ENCODE measurements around the gene UBQLN1. TPM values are rescaled to one million over a fixed set of nuclear protein-coding genes. Genes with fewer than 3 reads are reported as not detected.
"Not testable (repeated sequence)": the region's sequence is repeated elsewhere in the genome, so short reads cannot be mapped to it uniquely, and the experiment has no call there.

The UBQLN1 gene
- total RNA-seq, 2 experiments from 2014 or later = 109 to 112 TPM

DNA sequence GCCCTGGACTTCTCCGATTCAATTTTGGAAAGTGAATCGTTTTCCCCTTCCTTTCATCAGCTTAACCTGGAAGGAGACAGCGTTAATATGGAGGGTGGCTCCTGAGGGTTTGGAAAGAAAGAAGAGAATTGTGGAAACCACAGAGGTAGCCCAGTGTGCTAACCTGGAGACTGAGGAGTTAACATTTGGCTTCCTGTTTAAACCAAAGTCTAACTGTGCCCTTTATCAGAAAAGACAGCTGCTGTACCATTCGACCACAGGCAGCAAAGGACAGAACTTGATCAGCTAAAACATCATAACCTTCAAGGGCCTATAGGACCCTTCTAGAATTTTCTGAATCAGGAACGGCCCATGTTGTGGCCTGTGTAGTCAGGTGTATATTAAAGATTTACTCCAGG, 84.1 kb downstream of the UBQLN1 start:
- Mint-ChIP-seq H3K27ac (peak overlapping the region; percentile 92), H3K9me3 (no peaks in the 10 kb centered on the region), H3K4me1 (peaks cover 35% of the 10 kb centered on the region), H3K27me3 (peaks cover 2% of the 10 kb centered on the region), H3K4me3 (peak overlapping the region; percentile 85), H3K36me3 (ENCODE audit: low read depth) (peaks cover 21% of the 10 kb centered on the region)
- POLR2A ChIA-PET = interaction anchor here (0.6 to 3.3 kb wide), 17 partner anchors 9 to 357 kb away, joined by 3 to 79 read pairs (median 3); partner anchors contain the start of genes HNRNPK, KIF27, RMI1 and UBQLN1
- DNase-seq = peak; percentile 22
- CTCF ChIA-PET = interaction anchor here (0.8 to 3.3 kb wide), 8 partner anchors 15 to 297 kb away, joined by 4 to 18 read pairs (median 6); partner anchors contain the start of genes KIF27 and UBQLN1

DNA sequence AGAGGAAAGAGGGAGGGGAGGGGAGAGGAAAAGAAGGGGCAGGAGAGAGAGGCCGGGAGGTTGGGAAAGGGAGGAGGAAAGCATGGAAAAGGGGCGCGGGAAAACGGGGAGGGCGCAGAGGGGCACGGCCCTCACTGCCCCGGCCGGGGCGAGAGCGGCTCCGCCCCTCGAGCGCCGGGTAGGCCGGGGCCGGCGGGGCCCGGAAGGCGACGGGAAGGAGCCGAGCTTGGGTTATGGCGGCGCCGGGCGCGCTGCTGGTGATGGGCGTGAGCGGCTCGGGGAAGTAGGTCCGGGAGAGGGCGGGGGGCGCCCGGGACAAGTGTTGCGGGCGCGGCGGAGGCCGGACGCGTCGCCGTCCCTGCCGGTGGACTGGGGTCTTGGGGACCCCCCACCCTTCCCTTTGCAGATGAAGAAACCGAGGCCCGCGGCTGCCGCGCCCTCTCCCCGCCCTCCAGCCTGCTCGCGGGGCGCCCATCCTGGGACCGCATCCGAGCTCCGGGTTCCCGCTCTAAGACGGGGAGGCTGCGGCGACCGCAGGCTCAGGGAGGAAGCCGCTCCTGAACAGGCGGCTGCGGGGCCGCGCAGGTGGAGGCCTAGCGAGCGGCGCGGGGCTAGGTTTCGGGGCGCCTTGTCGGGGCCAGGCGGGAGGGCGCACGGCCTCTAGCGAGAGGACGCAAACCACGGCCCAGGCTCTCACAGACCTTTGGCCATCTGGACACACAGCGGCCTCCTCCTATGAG, 84.6 kb downstream of the UBQLN1 start, which contains the start of gene IDNK:
TSS of gene IDNK (plus strand) at position 205 of the 740 bp plus-strand sequence. CDS start at position 234, 29 bp downstream.
- ChIA-PET CTCF (interaction anchor here (0.8 to 3.3 kb wide), 7 partner anchors 15 to 298 kb away, joined by 3 to 18 read pairs (median 7); partner anchors contain the start of genes KIF27 and UBQLN1), POLR2A (interaction anchor here (0.8 to 3.3 kb wide), 16 partner anchors 10 to 357 kb away, joined by 3 to 79 read pairs (median 4); partner anchors contain the start of genes HNRNPK, KIF27, RMI1 and UBQLN1)
- DNase-seq = peak; percentile 71
- Mint-ChIP-seq H3K27me3 (peaks cover 2% of the 10 kb centered on the region), H3K9me3 (no peaks in the 10 kb centered on the region), H3K36me3 (ENCODE audit: low read depth) (peaks cover 20% of the 10 kb centered on the region), H3K4me3 (peak within 1 kb of the TSS; percentile 85), H3K4me1 (peaks cover 35% of the 10 kb centered on the region), H3K27ac (peak within 1 kb of the TSS; percentile 92)

DNA sequence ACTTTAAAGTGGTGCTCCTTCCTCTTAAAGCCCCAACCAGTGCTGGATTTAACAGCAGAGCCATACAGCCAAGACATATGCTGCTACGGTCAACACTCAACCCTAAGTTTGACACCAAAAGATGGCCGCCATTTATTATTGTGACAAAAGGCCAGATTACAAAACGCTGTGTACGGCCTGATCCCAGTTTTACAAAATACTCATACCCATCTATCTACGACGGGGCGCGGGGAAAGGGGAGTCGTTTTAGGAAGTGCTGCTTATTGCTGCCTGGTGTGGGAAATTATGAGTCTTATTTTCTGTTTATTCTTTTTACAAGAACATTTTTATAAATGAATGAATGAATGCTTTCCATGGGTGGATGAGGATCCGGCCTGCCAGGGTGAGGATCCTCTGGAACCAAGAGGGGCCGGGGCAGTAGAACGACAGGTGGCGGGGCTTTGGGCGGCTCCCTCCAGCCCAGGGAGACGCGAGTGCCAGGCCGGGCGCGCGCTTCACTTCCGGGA, 85.3 kb downstream of the UBQLN1 start:
- POLR2A ChIA-PET = interaction anchor here (1.1 to 3.3 kb wide), 7 partner anchors 14 to 299 kb away, joined by 3 to 79 read pairs (median 10); partner anchors contain the start of genes KIF27 and UBQLN1
- H3K27me3 Mint-ChIP-seq = peaks cover 2% of the 10 kb centered on the region
- H3K36me3 Mint-ChIP-seq (ENCODE audit: low read depth) = peaks cover 14% of the 10 kb centered on the region
- no peak for DNase-seq
- H3K4me3 Mint-ChIP-seq = peak overlapping the region; percentile 85
- H3K4me1 Mint-ChIP-seq = peaks cover 35% of the 10 kb centered on the region
- no peaks in the 10 kb centered on the region for H3K9me3 Mint-ChIP-seq
- H3K27ac Mint-ChIP-seq = peak overlapping the region; percentile 92
- CTCF ChIA-PET = interaction anchor here (1.0 to 3.3 kb wide), 4 partner anchors 16 to 292 kb away, joined by 3 to 18 read pairs (median 10); partner anchors contain the start of gene UBQLN1

DNA sequence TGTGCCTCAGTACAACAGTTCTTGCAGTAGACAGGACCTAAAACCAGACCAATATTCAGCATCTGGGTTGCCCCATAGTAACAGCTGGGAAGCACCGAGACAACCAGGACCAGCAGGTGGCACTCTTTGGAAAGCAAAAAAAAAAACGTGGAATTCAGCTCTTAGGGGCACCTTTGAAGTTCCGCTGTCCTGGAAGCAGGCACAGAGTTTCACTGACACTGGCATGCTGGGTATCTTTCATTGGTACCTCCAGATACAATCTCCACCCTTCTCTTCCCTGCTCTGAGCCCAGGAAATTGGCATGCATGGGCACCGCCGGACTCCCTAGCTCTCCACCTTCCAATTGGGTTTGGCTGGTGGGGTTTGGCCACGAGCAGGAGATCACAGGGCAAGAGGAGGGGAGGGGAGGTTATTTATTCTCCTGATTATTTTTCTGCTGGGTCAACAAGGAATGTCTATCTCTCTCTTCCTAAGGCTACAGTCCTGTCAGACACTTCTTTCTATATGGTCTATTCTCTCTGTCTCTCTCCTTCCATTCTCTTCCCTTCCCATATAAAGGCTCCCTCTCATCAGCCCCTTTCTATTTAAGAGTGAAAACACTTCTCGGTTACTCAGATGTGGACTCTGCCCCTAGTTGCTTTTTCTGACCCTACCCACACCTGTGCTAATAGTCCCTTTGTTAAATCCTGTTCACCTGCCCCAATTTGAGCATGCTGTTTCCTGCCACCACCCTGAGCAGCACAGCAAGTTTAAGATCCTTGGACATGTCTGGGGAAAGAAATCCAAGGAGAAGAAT, 86.7 kb downstream of the UBQLN1 start:
- POLR2A ChIA-PET = interaction anchor here (0.7 to 2.2 kb wide), 6 partner anchors 10 to 360 kb away, joined by 3 to 15 read pairs (median 4); partner anchors contain the start of genes HNRNPK, RMI1 and UBQLN1

DNA sequence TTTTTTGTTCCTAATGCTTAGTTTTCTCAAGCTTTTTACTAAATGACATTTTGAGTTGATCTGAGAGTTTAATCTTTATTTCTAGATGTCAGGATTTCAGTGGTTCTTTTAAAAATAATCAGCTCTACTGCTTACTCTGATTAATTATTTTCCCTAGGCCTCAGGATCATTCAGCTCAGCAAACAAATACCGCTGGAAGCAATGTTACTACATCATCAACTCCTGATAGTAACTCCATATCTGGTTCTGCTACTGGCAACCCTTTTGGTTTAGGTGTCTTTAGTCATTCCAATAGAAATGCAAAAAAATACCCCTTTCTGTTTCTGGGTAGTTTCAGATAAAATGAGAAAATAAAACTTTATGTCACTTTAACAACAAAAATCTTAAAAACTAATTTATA, 90.5 kb downstream of the UBQLN1 start:
- H3K4me3 Mint-ChIP-seq = no peak overlapping the region
- H3K9me3 Mint-ChIP-seq = no peaks in the 10 kb centered on the region
- peaks cover 9% of the 10 kb centered on the region for H3K4me1 Mint-ChIP-seq
- H3K27ac Mint-ChIP-seq = no peak overlapping the region
- H3K36me3 Mint-ChIP-seq (ENCODE audit: low read depth) = no peaks in the 10 kb centered on the region
- H3K27me3 Mint-ChIP-seq = peaks cover 2% of the 10 kb centered on the region
- POLR2A ChIA-PET = interaction anchor here (1.0 kb wide), 1 partner anchor 91 kb away, joined by 3 read pairs; the partner anchor contains the start of gene UBQLN1
- no peak for DNase-seq
- CTCF ChIA-PET = interaction anchor here (1.2 kb wide), 1 partner anchor 33 kb away, joined by 3 read pairs; no protein-coding TSS in a partner anchor

More for the DNA sequence above, 86.7 kb downstream of the UBQLN1 start:
- Mint-ChIP-seq H3K27ac (no peak overlapping the region), H3K4me3 (peak overlapping the region; percentile 22), H3K4me1 (peaks cover 35% of the 10 kb centered on the region), H3K9me3 (no peaks in the 10 kb centered on the region), H3K36me3 (ENCODE audit: low read depth) (peaks cover 5% of the 10 kb centered on the region), H3K27me3 (peaks cover 2% of the 10 kb centered on the region)
- CTCF ChIA-PET = interaction anchor here (0.5 to 2.7 kb wide), 20 partner anchors 8 to 640 kb away, joined by 3 to 60 read pairs (median 4); partner anchors contain the start of gene UBQLN1
- peak; percentile 39 for DNase-seq

DNA sequence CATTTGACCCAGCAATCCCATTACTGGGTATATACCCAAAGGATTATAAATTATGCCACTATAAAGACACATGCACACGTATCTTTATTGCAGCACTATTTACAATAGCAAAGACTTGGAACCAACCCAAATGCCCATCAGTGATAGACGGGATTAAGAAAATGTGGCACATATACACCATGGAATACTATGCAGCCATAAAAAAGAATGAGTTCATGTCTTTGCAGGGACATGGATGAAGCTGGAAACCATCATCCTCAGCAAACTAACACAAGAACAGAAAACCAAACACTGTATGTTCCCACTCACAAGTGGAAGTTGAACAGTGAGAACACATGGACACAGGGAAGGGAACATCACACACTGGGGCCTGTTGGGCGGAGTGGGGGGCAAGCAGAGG, 94.5 kb downstream of the UBQLN1 start:
- H3K4me1 Mint-ChIP-seq; H3K4me3 Mint-ChIP-seq; POLR2A ChIA-PET; H3K36me3 Mint-ChIP-seq (ENCODE audit: low read depth); H3K27ac Mint-ChIP-seq; H3K9me3 Mint-ChIP-seq; DNase-seq; H3K27me3 Mint-ChIP-seq; CTCF ChIA-PET: not testable (repeated sequence)

Other genes starting within 250 kb of the UBQLN1 start
- gene FRMD3, start 169.6 kb downstream of the UBQLN1 start, total RNA-seq = under 1 TPM; 0.23 to 0.30 TPM
- gene IDNK, start 84.8 kb downstream of the UBQLN1 start, total RNA-seq = 1 to 10 TPM; 8.2 to 9.0 TPM
- 1 to 10 TPM; 3.8 to 4.3 TPM for gene GKAP1, start 109.8 kb upstream of the UBQLN1 start, total RNA-seq
- gene KIF27, start 213.5 kb upstream of the UBQLN1 start, total RNA-seq = 1 to 10 TPM; 2.3 TPM

Measured in activated CD4-positive, alpha-beta memory T cell treated with anti-CD3 and anti-CD28 coated beads, Interleukin-2, amount 10 ng/mL, durations not matched to agents 7 days and 5 days (primary cell).